GM12878 (cell line): ENCODE results near the gene ARR3. TPM values are rescaled to one million over a fixed set of nuclear protein-coding genes. Genes with fewer than 3 reads are reported as not detected.

Experiments
- ATAC-seq: fragments of 200-7000 bp; cut with Tn5 transposase; 3 replicates; pipeline ENCODE4 v1.9.1; 2020; ENCODE audit warnings: mild to moderate bottlenecking, moderate library complexity
- BruUV-seq: library from RNA; stranded (reverse); fragments of 400-500 nt; replicated peaks from 2 replicates; lab custom pipeline; 2021; lab: Mats Ljungman, UMichigan
- CTCF ChIA-PET: fragments of 300-600 bp; sonication (Branson Sonifier 250); formaldehyde crosslinking; extraction: SDS; loops from one replicate; lab custom pipeline; 2021; ENCODE audit warnings: inconsistent platforms; lab: Yijun Ruan, JAX
- POLR2A ChIA-PET: fragments of 350-600 bp; formaldehyde crosslinking; extraction: SDS; loops from one replicate; lab custom pipeline; 2021; ENCODE audit warnings: inconsistent platforms; lab: Charles Lee
- RAD21 ChIA-PET: fragments of 300-600 bp; sonication (Branson Sonifier 250); formaldehyde crosslinking; loops from one replicate; lab custom pipeline; 2023; ENCODE audit warnings: antibody characterized with exemption; ENCODE audit not compliant: unreplicated experiment; lab: Charles Lee
- SMC1A ChIA-PET: fragments of 300-600 bp; sonication (Branson Sonifier 250); formaldehyde crosslinking; loops from one replicate; lab custom pipeline; 2023; ENCODE audit not compliant: unreplicated experiment, uncharacterized antibody; lab: Charles Lee
- DNase-seq: peaks from one replicate; pipeline ENCODE4 v3.0.0-alpha.2; 2011; ENCODE audit warnings: low read depth, low spot score
- FAIRE-seq: peaks from 3 replicates; lab custom pipeline; 2011; peaks lifted over from hg19 to GRCh38; lab: Jason Lieb, UNC
- H2AFZ ChIP-seq: 2 replicates; pipeline ENCODE4 v1.6.0; 2011; ENCODE audit warnings: low read depth, low read length, control low read depth; ENCODE audit not compliant: control insufficient read depth
- H3K27ac ChIP-seq: 2 replicates; pipeline ENCODE4 v1.5.1; 2011; ENCODE audit warnings: control low read depth; ENCODE audit not compliant: control insufficient read depth, insufficient read depth
- H3K27me3 ChIP-seq, 2 experiments: replicated peaks in 1 of 2; 2 replicates each; pipeline versions ENCODE4 v1.6.0 to v1.6.1; 2011; ENCODE audit warnings: low read length in 1 of 2; ENCODE audit not compliant: control insufficient read depth in 2 of 2, insufficient read depth in 2 of 2
- H3K36me3 ChIP-seq, 2 experiments: 2 replicates each; pipeline ENCODE4 v1.5.1; 2011; ENCODE audit warnings: low read length in 1 of 2; ENCODE audit not compliant: control insufficient read depth in 2 of 2, insufficient read depth in 2 of 2
- H3K4me1 ChIP-seq: 2 replicates; pipeline ENCODE4 v1.6.1; 2011; ENCODE audit warnings: mild to moderate bottlenecking, low read length, moderate library complexity, mixed read lengths; ENCODE audit not compliant: control insufficient read depth, insufficient read depth
- H3K4me2 ChIP-seq: 2 replicates; pipeline ENCODE4 v1.6.0; 2011; ENCODE audit warnings: control low read depth; ENCODE audit not compliant: control insufficient read depth, insufficient read depth
- H3K4me3 ChIP-seq: fragments of 200-600 bp; sonication (generic); 2 replicates; pipeline ENCODE4 v1.5.1; 2016
- H3K79me2 ChIP-seq: 2 replicates; pipeline ENCODE4 v1.6.0; 2011; ENCODE audit warnings: low read length; ENCODE audit not compliant: control insufficient read depth, insufficient read depth
- H3K9ac ChIP-seq: 2 replicates; pipeline ENCODE4 v1.8.0; 2011; ENCODE audit warnings: low read length, control low read depth, mixed read lengths; ENCODE audit not compliant: control insufficient read depth, insufficient read depth
- H3K9me3 ChIP-seq: replicated peaks from 3 replicates; pipeline ENCODE4 v1.5.1; 2011; ENCODE audit warnings: mild to moderate bottlenecking, low read length; ENCODE audit not compliant: control insufficient read depth, insufficient read depth
- H4K20me1 ChIP-seq: 2 replicates; pipeline ENCODE4 v1.6.0; 2011; ENCODE audit not compliant: control insufficient read depth, insufficient read depth
- CBFB ChIP-seq: IDR thresholded peaks from 2 replicates; pipeline ENCODE4 v1.6.1; 2016; ENCODE audit warnings: antibody characterized with exemption, low read depth
- IKZF1 ChIP-seq: fragments of 450-650 bp; conservative IDR thresholded peaks from 2 replicates; pipeline ENCODE4 v1.6.1; 2017; ENCODE audit warnings: antibody characterized with exemption, mild to moderate bottlenecking
- IRF4 ChIP-seq: IDR thresholded peaks from 2 replicates; pipeline ENCODE4 v1.6.1; 2011; ENCODE audit warnings: low read depth, low read length
- MTA2 ChIP-seq: fragments of 450-650 bp; IDR thresholded peaks from 2 replicates; pipeline ENCODE4 v1.6.1; 2016; ENCODE audit warnings: low read depth, mild to moderate bottlenecking, moderate library complexity
- NBN ChIP-seq: fragments of 450-650 bp; IDR thresholded peaks from 2 replicates; pipeline ENCODE4 v1.6.1; 2016
- RUNX3 ChIP-seq: IDR thresholded peaks from 2 replicates; pipeline ENCODE4 v1.6.1; 2012; ENCODE audit warnings: low read length, inconsistent platforms
- SREBF2 ChIP-seq: IDR thresholded peaks from 2 replicates; pipeline ENCODE4 v1.6.1; 2012; ENCODE audit warnings: mild to moderate bottlenecking, low read length
- SRF ChIP-seq, 2 experiments: IDR thresholded peaks; 2 replicates each; pipeline ENCODE4 v1.6.1; 2011; ENCODE audit warnings: low read depth in 2 of 2, low read length in 2 of 2, mild to moderate bottlenecking in 1 of 2, moderate library complexity in 1 of 2
- TAF1 ChIP-seq: IDR thresholded peaks from 2 replicates; pipeline ENCODE4 v1.6.1; 2011; ENCODE audit warnings: mild to moderate bottlenecking, low read depth, low read length, borderline replicate concordance
- TARDBP ChIP-seq: IDR thresholded peaks from 2 replicates; pipeline ENCODE4 v1.6.1; 2016; ENCODE audit warnings: borderline replicate concordance
- WGBS: methylation state at CpG from one replicate; pipeline ENCODE4 v1.1.6; 2016; ENCODE audit warnings: low lambda C conversion rate; ENCODE audit not compliant: insufficient replicate concordance, insufficient coverage; ENCODE audit errors: missing lambda C conversion rate; 5-methylcytosine and 5-hydroxymethylcytosine counted together
- in situ Hi-C: fragments of 300-500 bp; cut with MboI; formaldehyde crosslinking; loops from 9 replicates; pipeline ENCODE4 v1.14.3; 2018; ENCODE audit warnings: mixed read lengths
- intact Hi-C: fragments of 100-400 bp; cut with micrococcal nuclease; formaldehyde crosslinking; loops from one replicate; pipeline ENCODE4 v1.14.2; 2022; ENCODE audit not compliant: unreplicated experiment
- polyA plus RNA-seq, 11 experiments: library from polyadenylated mRNA; depleted of rRNA in 4 of 11; unstranded in 6 of 11; stranded (reverse) in 5 of 11; fragments of >200 nt; fragmentation: Nextera tagmentation in 4 of 11; fragmentation: Illumina TruSeq in 1 of 11; extraction: Ambion mirVana in 4 of 11; extraction: Trizol in 1 of 11; gene quantifications; 1 replicate in 1 of 11; 2 replicates in 10 of 11; pipeline versions ENCODE4 v1.2.1 to v1.2.3, GENCODE V29; 2011 to 2016; ENCODE audit warnings: inconsistent platforms in 2 of 11, missing spikeins in 2 of 11, low read depth in 1 of 11
- total RNA-seq, 4 experiments: library from RNA; depleted of rRNA in 3 of 4; stranded (reverse); fragments of >200 nt in 3 of 4; fragmentation: Illumina TruSeq in 1 of 4; extraction: Trizol in 1 of 4; gene quantifications; 2 replicates each; pipeline versions ENCODE4 v1.2.1 to v1.2.3, GENCODE V29; 2013 to 2021
- TF ChIP-seq, protein P1 (sequence below): IDR thresholded peaks from 2 replicates; pipeline ENCODE4 v1.6.1; 2011; ENCODE audit warnings: mild to moderate bottlenecking, low read depth, low read length, moderate library complexity; ENCODE audit not compliant: insufficient replicate concordance
- TF ChIP-seq, protein P2 (sequence below): IDR thresholded peaks from 2 replicates; pipeline ENCODE4 v1.6.1; 2012; ENCODE audit warnings: low read depth, low read length, improper control_type of control experiment
- TF ChIP-seq, protein P3 (sequence below): fragments of 450-650 bp; IDR thresholded peaks from 2 replicates; pipeline ENCODE4 v1.6.1; 2014; ENCODE audit warnings: mild to moderate bottlenecking

ARR3 gene
- total and polyA plus RNA-seq, 10 of the 15 experiments (the other 5 are each of a cell fraction or from before 2014, with no cell fraction given): not detected

DNA sequence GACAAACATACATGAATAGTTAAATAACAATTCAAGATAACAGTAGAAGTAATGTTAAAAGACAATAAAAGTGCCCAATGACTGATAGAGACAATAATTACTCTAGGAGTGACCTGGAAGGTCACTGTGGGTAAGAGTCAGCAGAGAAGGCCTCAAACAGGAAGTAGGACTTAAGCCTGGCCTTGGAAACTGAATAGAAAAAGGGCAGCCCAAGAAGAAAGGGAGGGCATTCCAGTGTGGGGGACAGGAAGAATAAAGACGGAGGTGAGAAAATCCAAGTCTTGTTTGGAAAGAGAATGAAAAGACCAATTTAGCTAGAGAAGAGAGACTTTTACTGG, 14.1 kb upstream of the ARR3 start (continued):
- TF ChIP-seq, protein P1, sequence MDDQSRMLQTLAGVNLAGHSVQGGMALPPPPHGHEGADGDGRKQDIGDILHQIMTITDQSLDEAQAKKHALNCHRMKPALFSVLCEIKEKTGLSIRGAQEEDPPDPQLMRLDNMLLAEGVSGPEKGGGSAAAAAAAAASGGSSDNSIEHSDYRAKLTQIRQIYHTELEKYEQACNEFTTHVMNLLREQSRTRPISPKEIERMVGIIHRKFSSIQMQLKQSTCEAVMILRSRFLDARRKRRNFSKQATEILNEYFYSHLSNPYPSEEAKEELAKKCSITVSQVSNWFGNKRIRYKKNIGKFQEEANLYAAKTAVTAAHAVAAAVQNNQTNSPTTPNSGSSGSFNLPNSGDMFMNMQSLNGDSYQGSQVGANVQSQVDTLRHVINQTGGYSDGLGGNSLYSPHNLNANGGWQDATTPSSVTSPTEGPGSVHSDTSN: no peak

DNA sequence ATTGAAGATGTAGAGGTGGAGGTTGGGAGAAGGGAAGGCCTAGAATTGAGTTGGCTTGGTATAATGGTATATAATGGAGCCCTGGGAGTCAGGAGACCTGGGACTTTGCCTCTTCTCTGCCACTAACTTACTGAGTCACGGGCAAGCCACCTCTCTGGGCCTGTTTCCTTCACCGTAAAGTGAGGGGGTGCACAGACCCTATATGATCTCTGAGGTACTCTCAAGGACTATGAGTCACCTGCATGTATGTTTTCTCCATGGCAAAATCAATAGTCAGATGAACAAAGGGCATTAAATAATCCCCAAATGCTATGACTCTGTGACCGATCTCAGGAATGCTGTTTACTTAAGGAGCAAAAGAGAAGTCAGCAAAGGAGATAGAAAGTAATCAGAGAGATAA, 13.2 kb upstream of the ARR3 start:
- BruUV-seq: no TSS peak

More for the DNA sequence above, 13.2 kb upstream of the ARR3 start:
- intact Hi-C loops: no loop called here
- SMC1A ChIA-PET: no interaction called here
- POLR2A ChIA-PET: no interaction called here
- Histone ChIP-seq H3K79me2 (no peaks in the 10 kb centered on the region), H3K9me3 (no peaks in the 10 kb centered on the region), H2AFZ (no peak overlapping the region), H3K4me2 (no peak overlapping the region), H3K27ac (no peak overlapping the region)
- RAD21 ChIA-PET: no interaction called here
- no peak for DNase-seq
- WGBS: 69% methylated on average over 3 of the region's 3 CpGs
- TF ChIP-seq IKZF1 (no peak), RUNX3 (no peak), MTA2 (no peak), TARDBP (no peak), SRF (IDR thresholded peaks at IDR 0.05; ENCODE audit: low read depth in 2 of 2, low read length in 2 of 2) (no peak), TAF1 (no peak), SREBF2 (no peak), CBFB (no peak), IRF4 (no peak), NBN (no peak)
- TF ChIP-seq, protein P2, sequence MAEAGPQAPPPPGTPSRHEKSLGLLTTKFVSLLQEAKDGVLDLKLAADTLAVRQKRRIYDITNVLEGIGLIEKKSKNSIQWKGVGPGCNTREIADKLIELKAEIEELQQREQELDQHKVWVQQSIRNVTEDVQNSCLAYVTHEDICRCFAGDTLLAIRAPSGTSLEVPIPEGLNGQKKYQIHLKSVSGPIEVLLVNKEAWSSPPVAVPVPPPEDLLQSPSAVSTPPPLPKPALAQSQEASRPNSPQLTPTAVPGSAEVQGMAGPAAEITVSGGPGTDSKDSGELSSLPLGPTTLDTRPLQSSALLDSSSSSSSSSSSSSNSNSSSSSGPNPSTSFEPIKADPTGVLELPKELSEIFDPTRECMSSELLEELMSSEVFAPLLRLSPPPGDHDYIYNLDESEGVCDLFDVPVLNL: no peak
- TF ChIP-seq, protein P3, sequence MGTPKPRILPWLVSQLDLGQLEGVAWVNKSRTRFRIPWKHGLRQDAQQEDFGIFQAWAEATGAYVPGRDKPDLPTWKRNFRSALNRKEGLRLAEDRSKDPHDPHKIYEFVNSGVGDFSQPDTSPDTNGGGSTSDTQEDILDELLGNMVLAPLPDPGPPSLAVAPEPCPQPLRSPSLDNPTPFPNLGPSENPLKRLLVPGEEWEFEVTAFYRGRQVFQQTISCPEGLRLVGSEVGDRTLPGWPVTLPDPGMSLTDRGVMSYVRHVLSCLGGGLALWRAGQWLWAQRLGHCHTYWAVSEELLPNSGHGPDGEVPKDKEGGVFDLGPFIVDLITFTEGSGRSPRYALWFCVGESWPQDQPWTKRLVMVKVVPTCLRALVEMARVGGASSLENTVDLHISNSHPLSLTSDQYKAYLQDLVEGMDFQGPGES: no peak
- TF ChIP-seq, all 136 proteins: peak for 0
- CTCF ChIA-PET: no interaction called here
- ATAC-seq (no peak), FAIRE-seq (no peak)
- no peaks in the 10 kb centered on the region for H3K4me1 ChIP-seq
- no peak overlapping the region for H3K9ac ChIP-seq
- H3K4me3 ChIP-seq: no peak overlapping the region
- H3K27me3 ChIP-seq: no peaks in the 10 kb centered on the region
- in situ Hi-C loops: no loop called here
- H4K20me1 ChIP-seq: no peaks in the 10 kb centered on the region
- no peaks in the 10 kb centered on the region for H3K36me3 ChIP-seq
